GM03348 (cell line): ENCODE measurements around the gene SSR4.

Source experiments
- DNase-seq: peaks from one replicate; pipeline ENCODE4 v3.0.0; 2012; ENCODE audit warnings: low spot score

SSR4 gene

GRCh38 chrX:153769865-153770600 is 24.4 kb upstream of the SSR4 start:
- no peak for DNase-seq

DNA sequence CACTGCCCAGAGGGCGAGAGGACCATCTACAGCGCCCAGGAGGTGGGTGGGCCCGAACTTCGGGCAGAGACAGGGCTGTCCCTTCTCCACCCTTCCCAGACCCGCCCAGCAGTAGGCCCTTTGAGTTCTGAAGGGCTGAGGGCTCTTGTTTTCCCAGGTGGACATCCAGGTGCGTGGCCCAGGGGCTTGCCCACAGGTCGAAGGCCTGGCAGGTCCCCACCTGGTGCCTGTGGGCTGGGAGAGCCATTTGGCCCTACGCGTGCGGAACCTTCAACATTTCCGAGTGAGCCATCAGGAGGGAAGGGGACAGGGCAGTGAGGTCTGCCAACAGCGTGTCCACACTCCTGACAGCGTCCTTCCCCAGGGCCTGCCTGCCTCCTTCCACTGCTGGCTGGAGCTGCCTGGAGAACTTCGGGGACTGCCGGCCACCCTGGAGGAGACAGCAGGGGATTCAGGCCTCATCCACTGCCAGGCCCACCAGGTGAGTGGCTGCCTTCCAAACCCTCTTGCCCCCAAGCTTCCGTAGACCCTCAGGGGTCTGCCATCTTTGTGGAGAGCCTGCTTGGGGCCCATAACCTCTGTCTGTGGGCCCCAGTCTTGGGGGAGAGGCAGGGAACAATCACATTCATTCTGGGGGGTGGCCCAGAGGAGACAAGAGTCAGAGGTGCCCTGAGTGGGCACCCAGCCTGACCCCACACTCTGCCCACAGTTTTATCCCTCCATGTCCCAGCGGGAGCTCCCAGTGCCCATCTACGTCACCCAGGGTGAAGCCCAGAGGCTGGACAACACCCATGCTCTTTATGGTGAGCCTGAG is 23.7 kb upstream of the SSR4 start:
- no peak for DNase-seq

DNA sequence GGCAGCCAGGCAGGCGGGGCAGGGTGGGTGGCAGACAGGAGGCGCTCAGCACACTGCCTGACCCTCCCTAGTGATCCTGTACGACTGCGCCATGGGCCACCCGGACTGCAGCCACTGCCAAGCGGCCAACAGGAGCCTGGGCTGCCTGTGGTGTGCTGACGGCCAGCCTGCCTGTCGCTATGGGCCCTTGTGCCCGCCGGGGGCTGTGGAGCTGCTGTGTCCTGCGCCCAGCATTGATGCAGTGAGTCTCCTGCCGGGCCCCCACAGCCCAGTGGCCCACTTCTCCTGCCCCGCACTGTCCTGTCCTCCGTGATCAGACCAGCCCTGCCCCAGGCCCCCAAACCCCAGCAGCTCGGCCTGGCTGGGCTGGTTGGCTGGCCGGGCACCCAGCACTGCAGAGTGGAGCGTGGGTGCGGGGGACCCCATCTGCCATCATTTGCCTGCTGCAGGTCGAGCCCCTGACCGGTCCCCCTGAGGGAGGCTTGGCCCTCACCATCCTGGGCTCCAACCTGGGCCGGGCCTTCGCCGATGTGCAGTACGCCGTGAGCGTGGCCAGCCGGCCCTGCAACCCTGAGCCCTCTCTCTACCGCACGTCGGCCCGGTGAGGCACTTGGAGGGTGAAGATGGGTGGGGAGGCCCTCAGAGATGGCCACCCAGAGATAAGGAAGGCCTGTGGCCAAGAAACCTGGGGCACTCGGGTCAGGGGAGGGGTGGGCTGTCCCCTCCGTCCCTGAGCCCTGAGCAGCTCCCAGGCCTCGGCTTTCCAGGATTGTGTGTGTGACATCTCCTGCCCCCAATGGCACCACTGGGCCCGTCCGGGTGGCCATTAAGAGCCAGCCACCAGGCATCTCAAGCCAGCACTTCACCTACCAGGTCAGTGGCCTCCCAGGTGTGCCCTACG is 22.8 kb upstream of the SSR4 start:
- DNase-seq: no peak

DNA sequence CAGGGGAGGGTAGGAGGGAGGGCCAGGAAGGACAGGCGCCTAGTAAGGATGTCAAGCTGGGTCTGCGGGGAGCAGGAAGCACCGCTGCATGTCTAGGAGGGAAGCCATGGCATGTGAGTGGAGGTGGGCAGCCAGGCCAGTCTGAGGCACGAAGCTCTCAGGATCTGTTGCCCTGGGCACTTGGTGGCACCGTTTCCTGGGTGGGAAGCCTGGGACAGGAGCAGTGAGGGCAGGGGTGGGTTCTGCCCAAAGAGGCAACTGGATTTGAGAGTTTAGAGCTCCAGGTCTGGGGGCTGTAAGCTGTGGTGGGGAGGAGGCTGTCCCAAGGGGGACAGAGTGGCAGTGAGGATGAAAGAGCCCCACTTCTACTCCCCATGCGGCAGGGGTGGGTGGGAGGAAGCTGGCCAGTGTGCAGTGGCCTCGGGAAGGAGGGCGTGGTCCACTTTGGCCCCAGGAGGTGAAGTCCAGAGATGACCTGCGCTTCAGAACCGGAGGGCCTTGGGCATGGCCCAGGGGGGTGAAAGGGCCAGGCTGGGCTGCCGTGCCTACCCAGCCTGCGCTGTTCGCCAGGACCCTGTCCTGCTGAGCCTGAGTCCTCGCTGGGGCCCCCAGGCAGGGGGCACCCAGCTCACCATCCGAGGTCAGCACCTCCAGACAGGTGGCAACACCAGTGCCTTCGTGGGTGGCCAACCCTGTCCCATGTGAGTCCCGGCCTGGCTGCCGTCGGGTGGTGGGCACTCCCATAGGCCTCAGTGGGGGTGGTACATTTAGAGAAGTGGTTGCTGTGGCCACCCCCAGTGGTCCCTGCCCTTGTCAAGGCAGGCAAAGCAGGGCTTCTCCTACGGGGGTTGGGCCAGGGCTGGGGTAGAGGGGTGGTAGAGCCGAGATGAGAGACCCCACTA is 21.9 kb upstream of the SSR4 start:
- DNase-seq: no peak

GRCh38 chrX:153773218-153773611 is 21.3 kb upstream of the SSR4 start:
- DNase-seq: no peak

DNA sequence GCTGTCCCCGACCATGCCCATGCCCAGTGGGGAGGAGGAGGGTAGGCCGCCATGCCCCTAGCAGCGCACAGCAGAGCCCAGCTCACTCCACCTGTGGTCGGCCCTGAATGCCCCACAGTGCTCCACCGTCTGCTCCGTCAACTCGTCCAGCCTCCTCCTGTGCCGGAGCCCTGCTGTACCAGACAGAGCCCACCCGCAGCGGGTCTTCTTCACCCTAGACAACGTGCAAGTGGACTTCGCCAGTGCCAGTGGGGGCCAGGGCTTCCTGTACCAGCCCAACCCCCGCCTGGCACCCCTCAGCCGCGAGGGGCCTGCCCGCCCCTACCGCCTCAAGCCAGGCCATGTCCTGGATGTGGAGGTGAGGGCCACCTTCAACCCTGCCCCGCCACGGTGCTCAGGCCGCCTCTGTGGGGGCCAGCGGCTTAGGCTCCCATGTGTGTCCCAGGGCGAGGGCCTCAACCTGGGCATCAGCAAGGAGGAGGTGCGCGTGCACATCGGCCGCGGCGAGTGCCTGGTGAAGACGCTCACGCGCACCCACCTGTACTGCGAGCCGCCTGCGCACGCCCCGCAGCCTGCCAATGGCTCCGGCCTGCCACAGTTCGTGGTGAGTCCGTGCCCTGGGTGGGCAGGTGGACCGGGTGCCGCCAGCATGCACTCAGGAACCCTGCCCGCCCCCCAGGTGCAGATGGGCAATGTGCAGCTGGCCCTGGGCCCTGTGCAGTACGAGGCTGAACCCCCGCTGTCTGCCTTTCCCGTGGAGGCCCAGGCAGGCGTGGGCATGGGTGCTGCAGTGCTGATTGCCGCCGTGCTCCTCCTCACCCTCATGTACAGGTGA is 20.5 kb upstream of the SSR4 start:
- DNase-seq: no peak

GRCh38 chrX:153774576-153775292 is 19.7 kb upstream of the SSR4 start:
- no peak for DNase-seq

DNA sequence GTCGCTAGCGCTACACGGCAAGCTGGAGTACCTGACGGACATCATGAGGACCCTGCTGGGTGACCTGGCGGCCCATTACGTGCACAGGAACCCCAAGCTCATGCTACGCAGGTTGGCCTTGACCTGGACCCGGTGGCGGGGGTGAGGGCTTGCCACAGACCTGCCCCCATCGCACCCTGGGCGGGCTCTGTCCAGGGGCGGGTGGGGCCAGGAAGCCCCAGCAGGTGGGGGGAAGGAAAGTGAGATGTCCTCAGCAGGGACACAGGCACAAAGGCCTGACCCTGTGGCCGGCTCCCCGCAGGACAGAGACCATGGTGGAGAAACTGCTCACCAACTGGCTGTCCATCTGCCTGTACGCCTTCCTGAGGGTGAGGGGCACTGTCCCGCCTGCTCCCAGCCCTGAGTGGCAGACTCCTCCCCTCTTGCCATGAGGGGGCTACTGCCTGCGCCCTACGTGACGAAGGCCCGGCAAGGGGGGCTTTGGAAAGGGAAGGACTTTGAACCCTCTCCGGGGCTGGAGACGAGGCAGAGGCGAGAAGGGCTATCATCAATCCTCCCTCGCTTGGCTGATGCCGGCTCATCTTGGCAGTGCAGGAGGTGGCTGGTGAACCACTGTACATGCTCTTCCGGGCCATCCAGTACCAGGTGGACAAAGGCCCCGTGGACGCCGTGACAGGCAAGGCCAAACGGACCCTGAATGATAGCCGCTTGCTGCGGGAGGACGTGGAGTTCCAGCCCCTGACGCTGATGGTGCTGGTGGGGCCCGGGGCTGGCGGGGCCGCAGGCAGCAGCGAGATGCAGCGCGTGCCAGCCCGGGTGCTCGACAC is 19.0 kb upstream of the SSR4 start:
- no peak for DNase-seq

- DNase-seq: no peak
Measured at GRCh38 chrX:153776120-153776599, 18.3 kb upstream of the SSR4 start.

DNA sequence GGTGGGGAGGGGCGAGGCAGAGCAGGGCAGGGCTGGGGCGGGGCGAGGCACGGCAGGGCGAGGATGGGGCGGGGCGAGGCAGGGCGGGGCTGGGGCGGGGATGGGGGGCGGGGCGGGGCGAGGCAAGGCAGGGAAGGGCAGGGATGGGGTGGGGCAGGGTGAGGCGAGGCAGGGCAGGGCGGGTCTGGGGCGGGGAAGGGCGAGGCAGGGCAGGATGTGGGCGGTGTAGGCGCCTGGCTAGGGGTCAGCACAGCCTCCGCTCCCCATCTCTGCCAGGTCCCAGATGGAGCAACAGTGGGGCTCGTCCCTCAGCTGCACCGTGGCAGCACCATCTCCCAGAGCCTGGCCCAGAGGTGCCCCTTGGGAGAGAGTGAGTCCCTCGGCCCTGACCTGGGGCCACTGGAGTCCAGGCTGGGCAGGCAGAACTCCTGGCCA is 17.8 kb upstream of the SSR4 start:
- DNase-seq: no peak

DNA sequence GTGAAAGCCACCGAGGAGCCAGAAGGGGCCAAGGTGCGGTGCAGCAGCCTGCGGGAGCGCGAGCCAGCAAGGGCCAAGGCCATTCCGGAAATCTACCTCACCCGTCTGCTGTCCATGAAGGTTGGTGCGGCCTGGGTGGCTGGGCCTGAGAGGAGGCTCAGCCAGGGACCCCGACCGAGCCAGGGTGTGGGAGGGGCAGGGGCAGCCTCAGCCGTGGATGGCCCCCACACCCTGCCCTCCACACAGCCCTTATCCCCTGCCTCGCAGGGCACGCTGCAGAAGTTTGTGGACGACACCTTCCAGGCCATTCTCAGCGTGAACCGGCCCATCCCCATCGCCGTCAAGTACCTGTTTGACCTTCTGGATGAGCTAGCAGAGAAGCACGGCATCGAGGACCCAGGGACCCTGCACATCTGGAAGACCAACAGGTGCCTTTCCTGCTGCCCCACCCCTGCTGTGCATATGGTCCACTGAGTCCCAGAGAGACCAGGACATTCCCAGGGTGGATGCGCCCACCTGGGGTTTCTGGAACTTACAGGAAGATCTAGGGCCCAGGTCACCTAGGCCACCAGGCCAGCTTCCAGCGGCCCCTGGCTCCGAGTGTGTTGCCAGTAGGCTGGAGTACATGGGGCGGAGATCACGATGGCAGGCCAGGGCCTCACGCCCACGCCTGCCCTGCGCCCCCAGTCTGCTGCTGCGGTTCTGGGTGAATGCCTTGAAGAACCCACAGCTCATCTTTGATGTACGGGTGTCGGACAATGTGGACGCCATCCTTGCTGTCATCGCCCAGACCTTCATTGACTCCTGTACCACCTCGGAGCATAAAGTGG is 17.0 kb upstream of the SSR4 start:
- no peak for DNase-seq

DNA sequence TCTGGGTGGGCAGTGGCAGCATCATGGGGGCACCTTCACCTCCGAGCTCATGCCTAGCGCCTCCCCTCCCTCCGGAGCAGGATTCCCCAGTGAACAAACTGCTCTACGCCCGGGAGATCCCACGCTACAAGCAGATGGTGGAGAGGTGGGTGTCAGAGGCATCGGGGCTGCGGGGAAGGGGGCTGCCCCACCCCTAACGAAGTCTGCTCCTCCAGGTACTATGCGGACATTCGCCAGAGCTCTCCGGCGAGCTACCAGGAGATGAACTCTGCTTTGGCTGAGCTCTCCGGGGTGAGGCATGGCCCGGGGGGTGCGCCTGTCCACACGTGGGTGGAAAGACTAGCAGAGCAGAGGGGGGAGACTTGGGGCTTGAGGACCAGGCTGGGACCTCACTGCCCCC is 16.3 kb upstream of the SSR4 start:
- no peak for DNase-seq

- no peak for DNase-seq
Measured at GRCh38 chrX:153778684-153779101, 15.8 kb upstream of the SSR4 start.

DNA sequence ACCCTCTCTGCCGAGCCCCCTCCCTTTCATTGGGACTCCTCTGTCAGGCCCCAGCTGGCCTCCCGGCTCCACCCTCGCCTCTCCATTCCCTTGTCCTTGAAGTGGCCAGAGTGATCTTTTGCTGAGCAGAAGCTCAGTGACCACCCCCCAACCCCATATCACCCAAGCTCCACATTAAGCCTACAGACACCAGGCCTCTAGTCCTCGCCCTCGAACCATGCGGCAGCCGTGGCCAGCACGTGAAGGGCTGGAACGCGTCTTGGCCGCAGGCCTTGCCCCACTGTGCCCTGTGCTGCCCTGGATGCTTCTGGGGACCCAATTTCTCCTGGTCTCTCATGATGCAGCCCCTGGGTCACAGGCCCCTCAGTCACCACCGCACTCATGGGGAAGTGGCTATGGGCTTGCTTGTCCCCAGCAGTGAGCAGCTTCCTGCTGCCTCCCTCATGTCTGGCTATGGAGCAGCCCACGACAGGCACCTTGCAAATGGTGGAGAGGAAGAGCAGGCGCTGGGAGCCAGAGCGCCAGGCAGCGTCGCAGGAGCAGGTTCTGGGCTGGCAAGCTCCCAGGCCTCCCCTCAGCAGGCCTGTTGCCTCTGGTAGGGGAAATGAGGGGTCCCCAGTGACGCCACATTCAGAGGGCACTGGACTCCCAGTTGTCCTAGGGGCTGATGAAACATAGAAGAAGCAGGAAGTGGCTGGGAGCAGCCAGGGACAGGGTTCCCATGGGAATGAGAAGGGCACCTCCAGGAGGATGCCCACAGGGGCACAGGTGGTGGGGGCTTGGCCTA is 14.4 kb upstream of the SSR4 start:
- DNase-seq: no peak

GRCh38 chrX:153780678-153781427 is 13.6 kb upstream of the SSR4 start, which contains the start of gene SRPK3:
Gene SRPK3 (plus strand): TSS chrX:153781041. CDS start chrX:153781087, 46 bp downstream.
- peak; percentile 61 for DNase-seq

- peak; percentile 64 for DNase-seq
Measured at GRCh38 chrX:153781428-153782047, 12.9 kb upstream of the SSR4 start.
